ENCODE data around the gene SEMA5B.

The SEMA5B gene

DNA sequence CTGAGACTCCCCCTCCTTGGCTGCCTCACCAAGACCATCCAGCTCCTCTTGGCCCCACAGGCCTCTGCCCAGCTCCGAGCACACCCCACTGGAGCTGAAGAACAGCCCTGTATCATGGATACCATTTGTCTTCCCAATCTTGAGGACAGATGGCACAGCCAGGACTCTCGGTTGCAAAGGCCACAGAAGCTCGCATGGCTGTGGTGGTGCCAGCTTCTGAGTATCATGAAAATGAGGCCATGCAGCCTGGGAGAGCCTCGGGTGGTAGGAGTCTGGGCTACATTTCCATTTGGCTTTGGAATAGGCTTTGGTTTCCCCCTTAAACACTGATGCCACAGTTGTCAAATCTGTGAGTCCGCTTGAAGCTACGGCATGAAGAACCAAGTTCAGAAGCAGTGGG, 106.6 kb downstream of the SEMA5B start:
- Histone ChIP-seq H2AFZ (ENCODE audit: low read depth, low read length, severe bottlenecking) (no peak overlapping the region), H3K9ac (ENCODE audit: low read length) (no peak overlapping the region), H3F3A (ENCODE audit: insufficient read depth) (no peaks in the 10 kb centered on the region), H3K27me3 (ENCODE audit: low read length) (no peaks in the 10 kb centered on the region), H3K79me2 (ENCODE audit: insufficient read depth, low read length) (no peaks in the 10 kb centered on the region), H3K4me3 (ENCODE audit: insufficient read depth, low read length, poor library complexity, severe bottlenecking) (no peak overlapping the region), H4K20me1 (ENCODE audit: low read depth, low read length) (no peaks in the 10 kb centered on the region), H3K9me2 (replicated peaks; ENCODE audit: insufficient read depth, low read length) (no peaks in the 10 kb centered on the region), H3K9me3 (ENCODE audit: insufficient read depth, low read length) (no peaks in the 10 kb centered on the region), H3K4me2 (ENCODE audit: low read depth, low read length, poor library complexity, severe bottlenecking) (no peak overlapping the region), H3K36me3 (ENCODE audit: low read length) (no peaks in the 10 kb centered on the region), H3K27ac (ENCODE audit: low read depth, low read length) (no peak overlapping the region)
- TF ChIP-seq CTCF (IDR thresholded peaks at IDR 0.05; ENCODE audit: insufficient read depth, low read length, poor library complexity, severe bottlenecking) (no peak), EZH2phosphoT487 (conservative IDR thresholded peaks at IDR 0.05; ENCODE audit: low read length) (no peak)

DNA sequence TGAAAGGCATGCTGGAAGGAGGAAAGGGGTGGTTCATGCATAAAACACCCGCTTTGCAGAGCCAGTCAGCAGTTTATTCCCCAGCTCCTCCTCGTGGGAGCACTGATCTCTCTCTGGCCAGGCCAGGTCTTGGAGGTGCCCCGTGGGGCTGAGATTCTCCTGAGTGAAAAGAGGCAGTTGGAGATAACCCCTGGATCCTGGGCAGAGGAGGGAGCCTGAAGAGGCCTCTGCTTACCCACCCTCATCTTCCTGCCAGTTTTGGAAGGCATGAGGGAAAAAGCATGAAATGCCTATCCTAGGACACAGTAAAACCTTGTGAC, 108.3 kb downstream of the SEMA5B start:
- H4K20me1 ChIP-seq (ENCODE audit: low read depth, low read length) = no peaks in the 10 kb centered on the region
- no peak overlapping the region for H3K4me2 ChIP-seq (ENCODE audit: low read depth, low read length, poor library complexity, severe bottlenecking)
- H3K36me3 ChIP-seq (ENCODE audit: low read length) = no peaks in the 10 kb centered on the region
- no peaks in the 10 kb centered on the region for H3K9me2 ChIP-seq (replicated peaks; ENCODE audit: insufficient read depth, low read length)
- no peaks in the 10 kb centered on the region for H3K79me2 ChIP-seq (ENCODE audit: insufficient read depth, low read length)
- no peaks in the 10 kb centered on the region for H3K27me3 ChIP-seq (ENCODE audit: low read length)
- H3K27ac ChIP-seq (ENCODE audit: low read depth, low read length) = no peak overlapping the region
- no peaks in the 10 kb centered on the region for H3F3A ChIP-seq (ENCODE audit: insufficient read depth)
- no peak for TF ChIP-seq EZH2phosphoT487 (conservative IDR thresholded peaks at IDR 0.05; ENCODE audit: low read length)
- TF ChIP-seq CTCF (IDR thresholded peaks at IDR 0.05; ENCODE audit: insufficient read depth, low read length, poor library complexity, severe bottlenecking) = no peak
- H2AFZ ChIP-seq (ENCODE audit: low read depth, low read length, severe bottlenecking) = no peak overlapping the region
- no peak overlapping the region for H3K4me3 ChIP-seq (ENCODE audit: insufficient read depth, low read length, poor library complexity, severe bottlenecking)
- no peak overlapping the region for H3K9ac ChIP-seq (ENCODE audit: low read length)
- no peaks in the 10 kb centered on the region for H3K9me3 ChIP-seq (ENCODE audit: insufficient read depth, low read length)

DNA sequence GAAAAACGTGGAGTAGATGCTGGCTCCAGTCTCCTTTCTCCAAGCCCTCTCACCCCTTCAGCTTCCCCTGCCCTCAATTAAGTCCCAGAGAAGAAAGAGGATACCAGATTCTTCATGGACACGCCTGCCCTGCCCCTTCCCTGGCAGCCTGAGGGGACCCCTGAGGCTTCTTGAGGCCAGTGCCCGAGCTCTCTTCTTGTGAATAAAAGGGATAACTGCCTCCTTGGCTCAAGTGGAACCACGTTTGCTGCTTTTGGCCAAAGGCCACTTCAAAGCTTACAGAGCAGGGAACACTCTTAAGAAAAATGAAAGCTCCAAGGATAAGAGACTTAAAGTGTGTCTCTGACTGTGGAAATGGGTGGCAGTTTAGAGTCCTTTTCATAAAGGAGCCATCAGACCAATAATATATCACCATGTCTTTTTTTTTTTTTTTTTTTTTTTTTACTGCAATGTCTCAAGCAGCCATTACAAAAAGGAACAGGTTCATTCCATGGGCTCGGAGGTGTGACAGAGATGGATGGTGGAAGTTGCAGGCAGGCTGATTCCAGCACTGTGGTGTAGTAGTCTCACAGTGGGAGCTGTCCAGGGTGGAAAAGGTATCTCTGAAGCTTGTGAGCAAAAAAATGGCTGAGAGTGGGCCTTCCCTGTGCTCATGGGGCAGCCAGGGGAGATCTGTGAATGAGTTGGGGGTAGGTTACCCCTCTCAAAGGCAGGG, 108.8 kb downstream of the SEMA5B start:
- H3K9me3 ChIP-seq (ENCODE audit: insufficient read depth, low read length) = no peaks in the 10 kb centered on the region
- H2AFZ ChIP-seq (ENCODE audit: low read depth, low read length, severe bottlenecking) = no peak overlapping the region
- H3K27me3 ChIP-seq (ENCODE audit: low read length) = no peaks in the 10 kb centered on the region
- no peak overlapping the region for H3K27ac ChIP-seq (ENCODE audit: low read depth, low read length)
- no peaks in the 10 kb centered on the region for H3K36me3 ChIP-seq (ENCODE audit: low read length)
- no peak overlapping the region for H3K9ac ChIP-seq (ENCODE audit: low read length)
- no peaks in the 10 kb centered on the region for H4K20me1 ChIP-seq (ENCODE audit: low read depth, low read length)
- TF ChIP-seq CTCF (IDR thresholded peaks at IDR 0.05; ENCODE audit: insufficient read depth, low read length, poor library complexity, severe bottlenecking) (no peak), EZH2phosphoT487 (conservative IDR thresholded peaks at IDR 0.05; ENCODE audit: low read length) (no peak)
- H3K9me2 ChIP-seq (replicated peaks; ENCODE audit: insufficient read depth, low read length) = no peaks in the 10 kb centered on the region
- H3K79me2 ChIP-seq (ENCODE audit: insufficient read depth, low read length) = no peaks in the 10 kb centered on the region
- no peak overlapping the region for H3K4me3 ChIP-seq (ENCODE audit: insufficient read depth, low read length, poor library complexity, severe bottlenecking)
- H3K4me2 ChIP-seq (ENCODE audit: low read depth, low read length, poor library complexity, severe bottlenecking) = no peak overlapping the region
- H3F3A ChIP-seq (ENCODE audit: insufficient read depth) = no peaks in the 10 kb centered on the region
